HG02678 (cell line): ENCODE results near the gene KIAA1549.

Experiments used
- ATAC-seq: cut with Tn5 transposase; IDR thresholded peaks from one replicate; pipeline ENCODE4 v1.9.1; 2021; ENCODE audit warnings: mild to moderate bottlenecking, moderate library complexity; ENCODE audit not compliant: unreplicated experiment

Gene KIAA1549

GRCh38 chr7:138975343-138976104 lies 5.7 kb downstream of the KIAA1549 start:
- ATAC-seq = no peak

GRCh38 chr7:138974675-138975292 lies 6.4 kb downstream of the KIAA1549 start:
- ATAC-seq = no peak

GRCh38 chr7:138974103-138974502 lies 7.1 kb downstream of the KIAA1549 start:
- no peak for ATAC-seq

GRCh38 chr7:138970952-138971351 lies 10.2 kb downstream of the KIAA1549 start:
- no peak for ATAC-seq

GRCh38 chr7:138970446-138970845 lies 10.7 kb downstream of the KIAA1549 start:
- no peak for ATAC-seq

GRCh38 chr7:138967159-138967558 lies 14.0 kb downstream of the KIAA1549 start:
- no peak for ATAC-seq

GRCh38 chr7:138964624-138965436 lies 16.4 kb downstream of the KIAA1549 start:
- no peak for ATAC-seq

GRCh38 chr7:138963675-138964074 lies 17.5 kb downstream of the KIAA1549 start:
- ATAC-seq = no peak

GRCh38 chr7:138962561-138963270 lies 18.5 kb downstream of the KIAA1549 start:
- ATAC-seq = no peak

- ATAC-seq = no peak
Observed at GRCh38 chr7:138961159-138961558, 20.0 kb downstream of the KIAA1549 start.

GRCh38 chr7:138958391-138958956 lies 22.7 kb downstream of the KIAA1549 start:
- no peak for ATAC-seq

- no peak for ATAC-seq
Observed at GRCh38 chr7:138957753-138958390, 23.3 kb downstream of the KIAA1549 start.

GRCh38 chr7:138957217-138957616 lies 24.0 kb downstream of the KIAA1549 start:
- ATAC-seq = no peak

GRCh38 chr7:138954545-138955475 lies 26.4 kb downstream of the KIAA1549 start:
- ATAC-seq = no peak

GRCh38 chr7:138952791-138953190 lies 28.4 kb downstream of the KIAA1549 start:
- no peak for ATAC-seq

GRCh38 chr7:138951953-138952352 lies 29.2 kb downstream of the KIAA1549 start:
- no peak for ATAC-seq

GRCh38 chr7:138949421-138950088 lies 31.6 kb downstream of the KIAA1549 start:
- no peak for ATAC-seq

- ATAC-seq = no peak
Observed at GRCh38 chr7:138948403-138948802, 32.8 kb downstream of the KIAA1549 start.

GRCh38 chr7:138945821-138946220 lies 35.4 kb downstream of the KIAA1549 start:
- ATAC-seq = no peak
